H1 (cell line): ENCODE data around the gene MSL1. TPM values are rescaled to one million over a fixed set of nuclear protein-coding genes. Genes with fewer than 3 reads are reported as not detected.

Experiments used
- CTCF ChIA-PET: fragments of 300-600 bp; sonication (Branson Sonifier 250); formaldehyde crosslinking; loops from one replicate; lab custom pipeline; 2021; ENCODE audit not compliant: partially characterized antibody; lab: Charles Lee
- POLR2A ChIA-PET: fragments of 300-600 bp; sonication (Branson Sonifier 250); formaldehyde crosslinking; loops from one replicate; lab custom pipeline; 2021; ENCODE audit warnings: inconsistent platforms; ENCODE audit not compliant: partially characterized antibody; lab: Charles Lee
- DNase-seq, 2 experiments: peaks; one replicate each; pipeline versions ENCODE4 v3.0.0 to v3.0.0-alpha.2; 2010 to 2022; ENCODE audit warnings: low spot score in 2 of 2, low read depth in 1 of 2, mixed read lengths in 1 of 2
- FAIRE-seq: peaks from 2 replicates; lab custom pipeline; 2011; peaks lifted over from hg19 to GRCh38; lab: Jason Lieb, UNC
- H2AFZ ChIP-seq: 2 replicates; pipeline ENCODE4 v1.8.1; 2012; ENCODE audit warnings: low read length, inconsistent platforms
- H2AK5ac ChIP-seq: 2 replicates; pipeline ENCODE4 v1.6.1; 2013; ENCODE audit warnings: low read depth, low read length
- H2BK120ac ChIP-seq: replicated peaks from 2 replicates; pipeline ENCODE3; 2013; ENCODE audit warnings: low read depth, low read length, inconsistent platforms
- H2BK12ac ChIP-seq: 2 replicates; pipeline ENCODE4 v1.6.1; 2013; ENCODE audit warnings: low read depth, low read length
- H2BK15ac ChIP-seq: 2 replicates; pipeline ENCODE4 v1.6.1; 2013; ENCODE audit warnings: low read length
- H2BK20ac ChIP-seq: 2 replicates; pipeline ENCODE4 v1.6.1; 2013; ENCODE audit warnings: low read length
- H2BK5ac ChIP-seq: 2 replicates; pipeline ENCODE4 v1.6.1; 2013; ENCODE audit warnings: low read depth, low read length
- H3K14ac ChIP-seq: 2 replicates; pipeline ENCODE4 v1.6.1; 2013; ENCODE audit warnings: inconsistent platforms; ENCODE audit not compliant: insufficient read length
- H3K18ac ChIP-seq: 2 replicates; pipeline ENCODE4 v1.6.1; 2013; ENCODE audit warnings: low read length; ENCODE audit errors: extremely low read depth
- H3K23ac ChIP-seq: 2 replicates; pipeline ENCODE4 v1.6.1; 2013; ENCODE audit warnings: inconsistent platforms; ENCODE audit not compliant: insufficient read length
- H3K23me2 ChIP-seq: 2 replicates; pipeline ENCODE4 v1.6.1; 2013; ENCODE audit warnings: low read depth, low read length
- H3K27ac ChIP-seq: 2 replicates; pipeline ENCODE4 v1.6.1; 2011; ENCODE audit warnings: low read depth, low read length, inconsistent platforms
- H3K27me3 ChIP-seq, 4 experiments: replicated peaks in 1 of 4; 1 replicate in 1 of 4; 2 replicates in 3 of 4; pipeline versions ENCODE4 v1.6.1 to v1.8.1; 2011 to 2013; ENCODE audit warnings: low read length in 3 of 4, mild to moderate bottlenecking in 3 of 4, inconsistent platforms in 2 of 4, mixed read lengths in 2 of 4, moderate library complexity in 1 of 4; ENCODE audit not compliant: control insufficient read depth in 3 of 4, insufficient read depth in 3 of 4; ENCODE audit errors: extremely low read depth in 1 of 4
- H3K36me3 ChIP-seq, 4 experiments: 2 replicates each; pipeline versions ENCODE4 v1.6.1 to v1.8.1; 2011 to 2013; ENCODE audit warnings: mild to moderate bottlenecking in 4 of 4, low read length in 3 of 4, moderate library complexity in 2 of 4, control low read depth in 1 of 4, inconsistent platforms in 1 of 4; ENCODE audit not compliant: insufficient read depth in 4 of 4, control insufficient read depth in 2 of 4
- H3K4ac ChIP-seq: replicated peaks from 2 replicates; pipeline ENCODE3; 2013; ENCODE audit warnings: low read length, low read depth, mixed read lengths, inconsistent platforms; ENCODE audit not compliant: insufficient read length
- H3K4me1 ChIP-seq, 4 experiments: replicated peaks in 1 of 4; 1 replicate in 1 of 4; 2 replicates in 3 of 4; pipeline versions ENCODE4 v1.6.1 to v1.8.1; 2011 to 2013; ENCODE audit warnings: low read length in 3 of 4, inconsistent platforms in 2 of 4, mixed read lengths in 1 of 4; ENCODE audit not compliant: insufficient read depth in 4 of 4, control insufficient read depth in 3 of 4
- H3K4me2 ChIP-seq, 2 experiments: 2 replicates each; pipeline versions ENCODE4 v1.6.1 to v1.8.1; 2011 to 2013; ENCODE audit warnings: low read depth in 2 of 2, low read length in 2 of 2, control low read depth in 1 of 2, inconsistent platforms in 1 of 2, mild to moderate bottlenecking in 1 of 2; ENCODE audit not compliant: insufficient read depth in 1 of 2
- H3K4me3 ChIP-seq, 4 experiments: fragments of 200-600, 300-600 bp in 1 of 4; sonication (generic), shearing (Covaris generic), sonication (Bioruptor Twin) in 1 of 4; 2 replicates each; pipeline versions ENCODE4 v1.5.1 to v1.8.1; 2011 to 2016; ENCODE audit warnings: low read length in 4 of 4, low read depth in 3 of 4, control low read depth in 2 of 4, inconsistent platforms in 2 of 4, mild to moderate bottlenecking in 2 of 4, mixed read lengths in 1 of 4, moderate library complexity in 1 of 4; ENCODE audit not compliant: insufficient read depth in 2 of 4; ENCODE audit errors: extremely low read depth in 1 of 4
- H3K56ac ChIP-seq: replicated peaks from 2 replicates; pipeline ENCODE3; 2013; ENCODE audit warnings: low read depth, mild to moderate bottlenecking, mixed read lengths, low read length, inconsistent platforms; ENCODE audit not compliant: insufficient read length
- H3K79me1 ChIP-seq: 2 replicates; pipeline ENCODE4 v1.6.1; 2013; ENCODE audit warnings: low read depth, low read length, control low read depth
- H3K79me2 ChIP-seq, 2 experiments: 2 replicates each; pipeline versions ENCODE4 v1.6.1 to v1.8.1; 2012 to 2013; ENCODE audit warnings: low read length in 2 of 2, mild to moderate bottlenecking in 2 of 2, inconsistent platforms in 1 of 2; ENCODE audit not compliant: insufficient read depth in 2 of 2, control insufficient read depth in 1 of 2
- H3K9ac ChIP-seq, 4 experiments: replicated peaks in 1 of 4; 1 replicate in 1 of 4; 2 replicates in 3 of 4; pipeline versions ENCODE4 v1.6.1 to v1.8.1; 2011 to 2013; ENCODE audit warnings: low read depth in 3 of 4, low read length in 3 of 4, control low read depth in 2 of 4, mild to moderate bottlenecking in 2 of 4, moderate library complexity in 2 of 4, inconsistent platforms in 1 of 4; ENCODE audit errors: extremely low read depth in 1 of 4
- H3K9me3 ChIP-seq, 2 experiments: 2 replicates each; pipeline versions ENCODE4 v1.6.1 to v1.8.1; 2012 to 2013; ENCODE audit warnings: mild to moderate bottlenecking in 2 of 2, moderate library complexity in 2 of 2, control low read depth in 1 of 2, inconsistent platforms in 1 of 2, low read depth in 1 of 2, low read length in 1 of 2, mixed read lengths in 1 of 2; ENCODE audit not compliant: insufficient read depth in 2 of 2
- H4K20me1 ChIP-seq, 2 experiments: replicated peaks in 1 of 2; 2 replicates each; pipeline versions ENCODE3 to v1.8.1; 2011 to 2013; ENCODE audit warnings: inconsistent platforms in 2 of 2, low read length in 2 of 2, mild to moderate bottlenecking in 1 of 2; ENCODE audit not compliant: insufficient read depth in 2 of 2, control insufficient read depth in 1 of 2
- H4K5ac ChIP-seq: 2 replicates; pipeline ENCODE4 v1.6.1; 2013; ENCODE audit warnings: low read length, low read depth, mixed read lengths, inconsistent platforms; ENCODE audit not compliant: insufficient read length
- H4K8ac ChIP-seq: 2 replicates; pipeline ENCODE4 v1.8.0; 2013; ENCODE audit warnings: mild to moderate bottlenecking, moderate library complexity, low read length, inconsistent platforms; ENCODE audit not compliant: insufficient read depth; ENCODE audit errors: extremely low read depth
- H4K91ac ChIP-seq: replicated peaks from 2 replicates; pipeline ENCODE3; 2013; ENCODE audit warnings: low read length, mixed read lengths, inconsistent platforms; ENCODE audit not compliant: insufficient read length
- BCL11A ChIP-seq, 2 experiments: IDR thresholded peaks; one replicate each; pipeline ENCODE4 v1.6.1; 2011; ENCODE audit warnings: low read depth in 2 of 2, low read length in 2 of 2, mild to moderate bottlenecking in 2 of 2
- CEBPB ChIP-seq: IDR thresholded peaks from 2 replicates; pipeline ENCODE4 v1.6.1; 2012; ENCODE audit warnings: low read depth, low read length
- NRF1 ChIP-seq: IDR thresholded peaks from 2 replicates; pipeline ENCODE4 v1.6.1; 2011; ENCODE audit warnings: mild to moderate bottlenecking, low read depth, low read length, improper control_type of control experiment
- PHF8 ChIP-seq: fragments of 200-600 bp; sonication (generic); conservative IDR thresholded peaks from 2 replicates; pipeline ENCODE4 v1.7.1; 2012; ENCODE audit warnings: low read depth, mild to moderate bottlenecking, inconsistent platforms, low read length, moderate library complexity
- POLR2A ChIP-seq, 2 experiments: IDR thresholded peaks; 1 replicate in 1 of 2; 2 replicates in 1 of 2; pipeline ENCODE4 v1.6.1; 2011; ENCODE audit warnings: low read depth in 2 of 2, low read length in 2 of 2, mild to moderate bottlenecking in 2 of 2; ENCODE audit errors: control extremely low read depth in 1 of 2
- POU5F1 ChIP-seq: IDR thresholded peaks from 2 replicates; pipeline ENCODE4 v1.6.1; 2011; ENCODE audit warnings: low read depth, mild to moderate bottlenecking, low read length, moderate library complexity
- RXRA ChIP-seq: IDR thresholded peaks from 2 replicates; pipeline ENCODE4 v1.6.1; 2011; ENCODE audit warnings: low read depth, mild to moderate bottlenecking, low read length, moderate library complexity; ENCODE audit not compliant: insufficient read depth
- SIRT6 ChIP-seq: IDR thresholded peaks from one replicate; pipeline ENCODE4 v1.7.1; 2012; ENCODE audit warnings: low read length, inconsistent platforms
- TAF1 ChIP-seq: IDR thresholded peaks from 2 replicates; pipeline ENCODE4 v1.6.1; 2011; ENCODE audit warnings: mild to moderate bottlenecking, low read depth, low read length
- WGBS, 2 experiments: shearing (Covaris generic) in 1 of 2; methylation state at CpG; one replicate each; pipeline versions ENCODE4 v1.1.6 to v1.1.7; 2013 to 2015; ENCODE audit warnings: low lambda C conversion rate in 2 of 2, mixed read lengths in 2 of 2, inconsistent platforms in 1 of 2, low coverage in 1 of 2, missing lambda C conversion rate in 1 of 2; ENCODE audit not compliant: insufficient replicate concordance in 2 of 2, insufficient coverage in 1 of 2, insufficient read length in 1 of 2; ENCODE audit errors: extremely low coverage in 1 of 2, missing lambda C conversion rate in 1 of 2; 5-methylcytosine and 5-hydroxymethylcytosine counted together
- polyA plus RNA-seq, 7 experiments: library from polyadenylated mRNA; depleted of rRNA in 3 of 7; stranded (reverse) in 5 of 7; unstranded in 2 of 7; fragments of >200 nt in 5 of 7; fragments of 200-250 nt in 2 of 7; gene quantifications; 1 replicate in 5 of 7; 2 replicates in 1 of 7; 4 replicates in 1 of 7; pipeline versions ENCODE4 v1.2.1 to v1.2.3, GENCODE V29; 2011 to 2013; ENCODE audit warnings: missing spikeins in 2 of 7, mixed read lengths in 2 of 7
- total RNA-seq: library from RNA; stranded (reverse); fragmentation: NEBNext Ultra II Directional; extraction: Animal tissue kit (Norgen Biotek cat#: 25700); gene quantifications from 2 replicates; pipeline ENCODE4 v1.2.1, GENCODE V29; 2021
- TF ChIP-seq, protein P1 (sequence below): IDR thresholded peaks from 2 replicates; pipeline ENCODE4 v1.6.1; 2012; ENCODE audit warnings: low read length, inconsistent platforms

MSL1 gene
- total and polyA plus RNA-seq, 2 of the 8 experiments (the other 6 are each of a cell fraction or from before 2014, with no cell fraction given) = 24.1 to 66.5 TPM

DNA sequence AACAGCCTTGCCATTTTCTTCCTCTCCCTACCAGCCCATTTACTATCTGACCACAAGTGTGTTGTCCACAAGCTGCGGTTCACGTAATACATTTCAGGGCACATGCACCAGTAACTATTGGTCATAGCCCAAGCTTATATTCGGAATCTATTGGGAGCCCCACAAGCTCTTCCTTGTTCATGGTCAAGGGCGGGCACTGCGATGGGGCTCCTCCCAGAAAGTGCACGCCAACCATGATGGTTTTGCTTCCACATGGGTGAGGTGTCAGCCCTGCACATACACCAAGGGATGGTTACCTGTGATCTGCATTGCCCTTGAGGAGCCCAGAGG, 46.9 kb upstream of the MSL1 start:
- Histone ChIP-seq H4K20me1 (no peaks in the 10 kb centered on the region), H3K79me2 (no peaks in the 10 kb centered on the region), H4K8ac (no peak overlapping the region; the same call in 1 of the 2 replicates), H3K27ac (no peak overlapping the region), H3K36me3 (no peaks in the 10 kb centered on the region), H2AK5ac (peak overlapping the region; percentile 32; the same call in 1 of the 2 replicates), H3K4me3 (no peak overlapping the region), H4K5ac (no peak overlapping the region), H3K79me1 (no peaks in the 10 kb centered on the region), H3K23me2 (no peaks in the 10 kb centered on the region; the same call in 1 of the 2 replicates), H3K4ac (no peak overlapping the region), H2BK12ac (peak overlapping the region; percentile 82; the same call in 1 of the 2 replicates), H2AFZ (no peak overlapping the region), H3K4me2 (peak overlapping the region in 1 of 2 experiments; percentile 38; a peak in 1 of 4 replicates), H3K14ac (no peak overlapping the region), H3K9ac (no peak overlapping the region), H3K4me1 (peaks cover 15 to 36% (median 33%) of the 10 kb centered on the region in 4 experiments), H2BK20ac (peak overlapping the region; percentile 84), H2BK15ac (peak overlapping the region; percentile 88; the same call in 1 of the 2 replicates), H3K27me3 (no peaks in the 10 kb centered on the region), H2BK120ac (no peak overlapping the region), H4K91ac (no peak overlapping the region), H2BK5ac (peak overlapping the region; percentile 82; the same call in 1 of the 2 replicates), H3K56ac (no peak overlapping the region), H3K18ac (peak overlapping the region; percentile 10; the same call in 1 of the 2 replicates), H3K9me3 (no peaks in the 10 kb centered on the region), H3K23ac (no peak overlapping the region)
- POLR2A ChIA-PET = interaction anchor here (0.6 to 6.7 kb wide), 23 partner anchors 8 to 107 kb away, joined by 3 to 64 read pairs (median 5); partner anchors contain the start of genes CASC3, MED24, NR1D1 and PSMD3
- FAIRE-seq (no peak), DNase-seq (no peak)
- WGBS, 2 experiments = 97% methylated on average over 6 of the region's 6 CpGs; no CpG with 5 or more reads in 1 of the 2 experiments
- CTCF ChIA-PET = interaction anchor here (0.7 to 38.4 kb wide), 27 partner anchors 10 to 290 kb away, joined by 3 to 876 read pairs (median 6); partner anchors contain the start of genes CASC3, CSF3, GJD3 and GSDMB
- TF ChIP-seq, protein P1, sequence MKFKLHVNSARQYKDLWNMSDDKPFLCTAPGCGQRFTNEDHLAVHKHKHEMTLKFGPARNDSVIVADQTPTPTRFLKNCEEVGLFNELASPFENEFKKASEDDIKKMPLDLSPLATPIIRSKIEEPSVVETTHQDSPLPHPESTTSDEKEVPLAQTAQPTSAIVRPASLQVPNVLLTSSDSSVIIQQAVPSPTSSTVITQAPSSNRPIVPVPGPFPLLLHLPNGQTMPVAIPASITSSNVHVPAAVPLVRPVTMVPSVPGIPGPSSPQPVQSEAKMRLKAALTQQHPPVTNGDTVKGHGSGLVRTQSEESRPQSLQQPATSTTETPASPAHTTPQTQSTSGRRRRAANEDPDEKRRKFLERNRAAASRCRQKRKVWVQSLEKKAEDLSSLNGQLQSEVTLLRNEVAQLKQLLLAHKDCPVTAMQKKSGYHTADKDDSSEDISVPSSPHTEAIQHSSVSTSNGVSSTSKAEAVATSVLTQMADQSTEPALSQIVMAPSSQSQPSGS = no peak
- TF ChIP-seq POLR2A (IDR thresholded peaks at IDR 0.05; ENCODE audit: control extremely low read depth in 1 of 2, low read depth in 2 of 2, low read length in 2 of 2) (no peak), RXRA (no peak), NRF1 (no peak), CEBPB (no peak), SIRT6 (no peak), TAF1 (no peak), PHF8 (no peak), BCL11A (IDR thresholded peaks at IDR 0.05; ENCODE audit: low read depth in 2 of 2, low read length in 2 of 2) (no peak), POU5F1 (no peak)
